K562 (cell line): ENCODE results near the gene NVL.

Experiments used
- CBFB ChIP-seq: sonication (generic); formaldehyde crosslinking; IDR thresholded peaks from 2 replicates; pipeline ENCODE4 v1.4.0; 2020; ENCODE audit warnings: mild to moderate bottlenecking, missing genetic modification reagents
- CHD1 ChIP-seq: fragments of 200-600 bp; sonication (generic); IDR thresholded peaks from one replicate; pipeline ENCODE4 v1.6.1; 2012; ENCODE audit warnings: mild to moderate bottlenecking, moderate library complexity, low read length, inconsistent platforms
- GABPB1 ChIP-seq: sonication (generic); formaldehyde crosslinking; IDR thresholded peaks from 2 replicates; pipeline ENCODE4 v1.8.0; 2022; ENCODE audit warnings: mild to moderate bottlenecking, missing genetic modification reagents
- HDGF ChIP-seq: fragments of 450-650 bp; IDR thresholded peaks from 2 replicates; pipeline ENCODE4 v1.6.1; 2016
- NCOA2 ChIP-seq, 2 experiments: fragments of 450-650 bp; IDR thresholded peaks; 2 replicates each; pipeline ENCODE4 v1.6.1; 2018; ENCODE audit warnings: mild to moderate bottlenecking in 2 of 2, moderate library complexity in 1 of 2; ENCODE audit not compliant: partially characterized antibody in 2 of 2
- POU5F1 ChIP-seq: fragments of 150-350 bp; IDR thresholded peaks from 2 replicates; pipeline ENCODE4 v1.6.1; 2014; ENCODE audit warnings: borderline replicate concordance, low read length, low read depth, mild to moderate bottlenecking; ENCODE audit not compliant: partially characterized antibody
- SMC3 ChIP-seq: conservative IDR thresholded peaks from 2 replicates; pipeline ENCODE4 v1.6.1; 2011; ENCODE audit warnings: low read depth, low read length, improper control_type of control experiment; ENCODE audit not compliant: insufficient read depth
- YBX1 ChIP-seq: fragments of 450-650 bp; IDR thresholded peaks from 2 replicates; pipeline ENCODE4 v1.7.1; 2016; ENCODE audit warnings: mild to moderate bottlenecking
- ZFP36 ChIP-seq: fragments of 150-350 bp; IDR thresholded peaks from 2 replicates; pipeline ENCODE4 v1.6.1; 2018; ENCODE audit warnings: low read length, low read depth; ENCODE audit not compliant: partially characterized antibody
- TF ChIP-seq, protein P1 (sequence below), 3 experiments: IDR thresholded peaks in 2 of 3; conservative IDR thresholded peaks in 1 of 3; 2 replicates each; pipeline ENCODE4 v1.5.1; 2011 to 2012; ENCODE audit warnings: low read length in 3 of 3, mild to moderate bottlenecking in 3 of 3, control low read depth in 2 of 3, improper control_type of control experiment in 1 of 3, inconsistent platforms in 1 of 3, low read depth in 1 of 3, mixed read lengths in 1 of 3, moderate library complexity in 1 of 3; ENCODE audit not compliant: insufficient read depth in 2 of 3
- TF ChIP-seq, protein P2 (sequence below): sonication (generic); formaldehyde crosslinking; IDR thresholded peaks from 2 replicates; pipeline ENCODE4 v1.8.1; 2023; ENCODE audit warnings: mild to moderate bottlenecking, missing genetic modification reagents

DNA sequence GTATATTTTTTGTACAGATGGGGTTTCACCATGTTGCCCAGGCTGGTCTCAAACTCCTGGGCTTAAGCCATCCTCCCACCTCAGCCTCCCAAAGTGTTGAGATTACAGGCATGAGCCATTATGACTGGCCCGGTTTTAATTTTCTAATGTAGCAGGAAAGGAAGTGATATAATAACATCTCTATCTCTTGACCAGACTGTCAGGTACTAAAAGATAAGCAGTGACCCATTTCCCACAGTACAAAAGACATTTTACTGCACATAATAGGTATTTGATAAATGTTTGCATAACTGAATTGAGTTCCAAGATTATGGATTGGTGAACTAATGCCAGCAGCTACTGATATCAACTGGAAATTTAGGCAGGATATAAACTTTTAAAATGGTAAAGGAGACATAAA is 4.0 kb downstream of the NVL start:
- TF ChIP-seq GABPB1 (no peak), ZFP36 (no peak), POU5F1 (no peak), SMC3 (no peak), NCOA2 (IDR thresholded peaks at IDR 0.05; ENCODE audit: partially characterized antibody in 2 of 2) (no peak), CBFB (CRISPR knock-in tag) (no peak), YBX1 (no peak), CHD1 (no peak), HDGF (no peak)
- TF ChIP-seq, protein P1, sequence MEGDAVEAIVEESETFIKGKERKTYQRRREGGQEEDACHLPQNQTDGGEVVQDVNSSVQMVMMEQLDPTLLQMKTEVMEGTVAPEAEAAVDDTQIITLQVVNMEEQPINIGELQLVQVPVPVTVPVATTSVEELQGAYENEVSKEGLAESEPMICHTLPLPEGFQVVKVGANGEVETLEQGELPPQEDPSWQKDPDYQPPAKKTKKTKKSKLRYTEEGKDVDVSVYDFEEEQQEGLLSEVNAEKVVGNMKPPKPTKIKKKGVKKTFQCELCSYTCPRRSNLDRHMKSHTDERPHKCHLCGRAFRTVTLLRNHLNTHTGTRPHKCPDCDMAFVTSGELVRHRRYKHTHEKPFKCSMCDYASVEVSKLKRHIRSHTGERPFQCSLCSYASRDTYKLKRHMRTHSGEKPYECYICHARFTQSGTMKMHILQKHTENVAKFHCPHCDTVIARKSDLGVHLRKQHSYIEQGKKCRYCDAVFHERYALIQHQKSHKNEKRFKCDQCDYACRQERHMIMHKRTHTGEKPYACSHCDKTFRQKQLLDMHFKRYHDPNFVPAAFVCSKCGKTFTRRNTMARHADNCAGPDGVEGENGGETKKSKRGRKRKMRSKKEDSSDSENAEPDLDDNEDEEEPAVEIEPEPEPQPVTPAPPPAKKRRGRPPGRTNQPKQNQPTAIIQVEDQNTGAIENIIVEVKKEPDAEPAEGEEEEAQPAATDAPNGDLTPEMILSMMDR (IDR thresholded peaks at IDR 0.05 in 2 of 3, conservative IDR thresholded peaks at IDR 0.05 in 1 of 3; ENCODE audit: insufficient read depth in 2 of 3, low read depth in 1 of 3, low read length in 3 of 3) = no peak
- TF ChIP-seq, protein P2, sequence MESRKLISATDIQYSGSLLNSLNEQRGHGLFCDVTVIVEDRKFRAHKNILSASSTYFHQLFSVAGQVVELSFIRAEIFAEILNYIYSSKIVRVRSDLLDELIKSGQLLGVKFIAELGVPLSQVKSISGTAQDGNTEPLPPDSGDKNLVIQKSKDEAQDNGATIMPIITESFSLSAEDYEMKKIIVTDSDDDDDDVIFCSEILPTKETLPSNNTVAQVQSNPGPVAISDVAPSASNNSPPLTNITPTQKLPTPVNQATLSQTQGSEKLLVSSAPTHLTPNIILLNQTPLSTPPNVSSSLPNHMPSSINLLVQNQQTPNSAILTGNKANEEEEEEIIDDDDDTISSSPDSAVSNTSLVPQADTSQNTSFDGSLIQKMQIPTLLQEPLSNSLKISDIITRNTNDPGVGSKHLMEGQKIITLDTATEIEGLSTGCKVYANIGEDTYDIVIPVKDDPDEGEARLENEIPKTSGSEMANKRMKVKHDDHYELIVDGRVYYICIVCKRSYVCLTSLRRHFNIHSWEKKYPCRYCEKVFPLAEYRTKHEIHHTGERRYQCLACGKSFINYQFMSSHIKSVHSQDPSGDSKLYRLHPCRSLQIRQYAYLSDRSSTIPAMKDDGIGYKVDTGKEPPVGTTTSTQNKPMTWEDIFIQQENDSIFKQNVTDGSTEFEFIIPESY (CRISPR knock-in tag) = no peak
